NOMO-1 (cell line): ENCODE data around the gene BLOC1S1.

Source experiments
- DNase-seq, 2 experiments: peaks; one replicate each; lab custom pipeline; 2025; ENCODE audit not compliant: unreplicated experiment in 2 of 2; lab: John Stamatoyannopoulos, UW

Gene BLOC1S1

DNA sequence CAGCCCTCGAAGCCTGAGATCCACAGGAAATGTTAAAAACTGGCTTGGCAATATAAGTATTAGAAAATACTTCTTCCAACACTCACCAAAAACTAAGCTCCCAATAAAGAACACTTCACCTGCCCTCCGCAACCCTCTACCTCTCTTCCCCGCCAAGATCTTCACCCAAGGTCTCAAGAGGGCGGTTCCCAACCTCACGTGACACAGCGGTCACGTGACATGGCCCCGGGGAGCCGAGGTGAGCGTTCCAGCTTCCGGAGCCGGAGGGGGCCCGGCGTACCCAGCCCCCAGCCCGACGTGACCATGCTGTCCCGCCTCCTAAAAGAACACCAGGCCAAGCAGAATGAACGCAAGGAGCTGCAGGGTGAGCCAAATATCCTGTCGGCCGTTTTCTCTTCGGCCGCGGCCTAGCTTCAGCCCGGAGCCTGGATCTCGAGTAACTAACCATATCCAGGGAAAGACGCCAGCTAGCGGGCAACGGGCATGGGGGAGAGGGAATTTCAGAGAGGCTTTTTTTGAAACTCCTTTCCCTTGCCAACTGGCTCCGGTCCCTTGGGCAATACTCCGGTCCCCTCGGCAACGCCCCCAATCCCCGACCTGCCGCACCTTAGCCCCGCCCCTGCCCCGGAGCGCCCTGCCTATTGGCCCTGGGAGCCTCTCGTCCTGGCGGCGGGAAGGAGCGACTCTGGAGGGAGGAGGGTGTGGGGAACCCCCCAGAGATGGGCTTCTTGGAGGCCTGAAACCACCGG lies at the start of gene BLOC1S1:
BLOC1S1 (plus strand) TSS at position 214 of the 749 bp plus-strand sequence; CDS start at position 220, 6 bp downstream.
- DNase-seq = peak; percentile 78 to 92

DNA sequence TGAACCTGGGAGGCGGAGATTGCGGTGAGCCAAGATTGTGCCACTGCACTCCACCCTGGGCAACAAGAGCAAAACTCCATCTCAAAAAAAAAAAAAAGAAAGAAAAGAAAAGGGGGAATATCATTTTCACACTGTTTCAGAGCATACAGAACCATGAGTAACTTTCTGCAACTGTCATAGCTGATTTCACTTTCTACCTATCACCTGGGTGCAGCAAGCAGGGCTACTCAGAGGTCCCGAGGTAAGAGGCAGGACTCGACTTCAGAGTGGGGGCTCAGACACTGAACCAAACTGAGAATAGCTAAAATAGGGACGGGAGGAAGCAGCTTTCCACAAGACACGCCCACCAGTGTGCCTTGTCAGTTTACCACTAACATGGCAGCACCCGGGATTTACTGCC lies 49.3 kb upstream of the BLOC1S1 start:
- no peak for DNase-seq

DNA sequence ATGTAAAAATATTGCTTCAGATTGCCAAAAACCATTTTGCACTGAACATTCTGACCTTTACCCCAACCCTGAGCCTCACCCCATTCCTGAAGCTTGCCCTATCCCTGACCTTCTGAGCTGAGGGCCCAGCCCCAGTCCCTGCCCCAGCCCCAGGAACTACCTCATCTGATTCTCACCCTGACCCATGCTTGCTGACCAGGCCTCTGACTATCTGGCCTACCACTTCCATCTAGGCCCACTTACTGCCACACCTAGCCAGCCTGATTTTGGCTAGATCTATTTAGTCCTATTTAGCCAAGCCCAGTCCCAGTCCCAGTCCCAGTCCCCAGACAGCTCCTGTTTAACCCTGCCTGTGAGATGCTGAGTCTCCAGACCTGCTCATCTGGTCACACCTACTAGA lies 45.6 kb upstream of the BLOC1S1 start:
- no peak for DNase-seq

DNA sequence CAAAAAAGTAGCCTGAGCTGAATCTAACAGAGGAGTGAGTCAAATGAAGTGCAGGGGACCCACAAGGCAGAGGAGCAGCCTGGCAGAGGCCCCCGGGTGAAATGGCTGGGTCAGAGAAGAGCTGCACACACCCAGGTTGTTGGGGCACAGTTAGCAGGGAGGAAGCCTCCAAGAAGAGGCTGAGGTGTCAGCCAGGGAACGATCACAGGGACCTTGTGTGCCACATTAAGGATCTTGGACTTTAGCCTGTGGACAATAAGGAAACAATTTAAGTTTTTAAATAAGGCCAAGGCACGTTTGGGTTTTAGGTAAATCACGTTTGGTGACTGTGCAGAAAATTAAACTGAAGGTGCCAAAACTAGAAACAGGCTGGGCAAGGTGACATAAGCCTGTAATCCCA lies 44.1 kb upstream of the BLOC1S1 start:
- no peak for DNase-seq

DNA sequence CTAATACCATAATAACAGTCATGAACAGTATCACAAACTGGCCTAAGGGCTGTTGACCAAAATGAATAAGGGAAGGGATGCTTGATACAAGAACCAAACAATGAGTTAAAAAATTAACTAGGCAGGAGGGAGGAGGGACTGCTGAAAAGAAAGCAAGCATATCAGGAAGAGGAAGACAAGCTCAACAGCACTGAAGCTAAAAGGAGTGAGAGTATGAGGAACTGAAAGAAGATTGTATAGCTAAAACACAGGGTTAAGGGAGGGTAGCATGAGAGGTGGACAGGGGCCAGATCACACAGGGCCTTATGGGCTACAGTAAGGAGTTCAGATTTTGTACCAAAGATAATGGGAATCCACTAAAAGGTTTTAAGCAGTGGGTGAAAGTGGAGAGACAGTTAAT lies 42.2 kb upstream of the BLOC1S1 start:
- peak; percentile 79 to 95 for DNase-seq

DNA sequence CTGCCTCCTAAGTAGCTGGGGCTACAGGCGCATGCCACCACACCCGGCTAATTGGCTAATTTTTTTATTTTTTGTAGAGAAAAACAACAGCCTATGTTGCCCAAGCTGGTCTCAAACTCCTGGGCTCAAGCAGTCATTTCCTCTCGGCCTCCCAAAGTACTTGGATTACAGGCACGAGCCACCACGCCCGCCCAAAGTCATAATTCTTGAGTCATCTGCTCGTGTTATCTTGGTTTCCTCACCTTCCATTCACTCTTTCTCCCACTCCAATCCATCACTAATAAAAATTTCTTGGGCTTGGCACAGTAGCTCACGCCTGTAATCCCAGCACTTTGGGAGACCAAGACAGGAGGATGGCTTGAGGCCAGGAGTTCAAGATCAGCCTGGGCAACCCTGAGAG lies 40.2 kb upstream of the BLOC1S1 start:
- no peak for DNase-seq

DNA sequence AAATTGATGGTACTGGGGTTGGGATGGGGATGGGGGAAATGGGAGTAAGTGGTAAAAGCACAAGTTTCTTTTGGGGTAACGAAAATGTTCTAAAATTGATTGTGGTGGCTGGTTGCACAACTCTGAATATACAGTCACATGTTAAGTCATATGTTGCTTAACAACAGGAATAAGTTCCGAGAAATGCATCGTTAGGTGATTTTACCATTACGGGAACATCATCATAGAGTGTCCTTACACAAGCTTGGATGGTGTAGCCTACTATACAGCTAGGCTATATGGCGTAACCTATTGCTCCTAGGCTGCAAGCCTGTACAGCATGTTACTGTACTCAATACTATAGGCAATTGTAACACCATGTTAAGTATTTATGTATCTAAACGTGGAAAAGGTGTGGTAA lies 39.1 kb upstream of the BLOC1S1 start:
- peak; percentile 56 to 94 for DNase-seq

- no peak for DNase-seq
Measured at GRCh38 chr12:55679691-55680090, 36.2 kb upstream of the BLOC1S1 start.

- DNase-seq = peak; percentile 65 to 71
Measured at GRCh38 chr12:55681142-55682077, 34.4 kb upstream of the BLOC1S1 start.

DNA sequence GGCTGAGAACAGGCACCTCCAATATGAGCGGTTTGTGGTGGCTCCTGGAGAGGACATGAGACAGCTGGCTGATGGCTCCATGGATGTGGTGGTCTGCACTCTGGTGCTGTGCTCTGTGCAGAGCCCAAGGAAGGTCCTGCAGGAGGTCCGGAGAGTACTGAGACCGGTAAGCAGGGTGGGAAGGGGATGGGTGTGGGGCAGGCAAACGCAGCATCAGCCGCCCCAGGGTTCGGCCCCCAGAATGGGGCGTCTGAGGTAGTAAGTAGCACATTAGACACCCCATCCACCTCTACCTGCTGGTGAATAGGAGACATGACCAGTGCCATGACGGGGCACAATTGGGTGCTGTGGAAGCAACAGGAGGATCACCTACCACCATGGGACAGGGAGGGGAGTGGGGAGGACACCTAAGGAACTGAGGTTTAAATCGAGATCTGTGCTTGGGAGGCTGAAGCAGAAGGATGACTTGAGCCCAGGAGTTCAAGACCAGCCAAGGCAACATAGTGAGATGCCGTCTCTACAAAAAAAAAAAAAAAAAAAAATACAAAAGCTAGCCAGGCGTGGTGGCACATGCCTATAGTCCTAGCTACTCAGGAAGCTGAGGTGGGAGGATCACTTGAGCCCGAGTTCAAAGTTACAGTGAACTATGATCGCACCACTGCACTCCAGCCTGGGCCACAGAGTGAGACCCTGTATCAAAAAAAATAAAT lies 33.6 kb upstream of the BLOC1S1 start:
- DNase-seq = no peak

DNA sequence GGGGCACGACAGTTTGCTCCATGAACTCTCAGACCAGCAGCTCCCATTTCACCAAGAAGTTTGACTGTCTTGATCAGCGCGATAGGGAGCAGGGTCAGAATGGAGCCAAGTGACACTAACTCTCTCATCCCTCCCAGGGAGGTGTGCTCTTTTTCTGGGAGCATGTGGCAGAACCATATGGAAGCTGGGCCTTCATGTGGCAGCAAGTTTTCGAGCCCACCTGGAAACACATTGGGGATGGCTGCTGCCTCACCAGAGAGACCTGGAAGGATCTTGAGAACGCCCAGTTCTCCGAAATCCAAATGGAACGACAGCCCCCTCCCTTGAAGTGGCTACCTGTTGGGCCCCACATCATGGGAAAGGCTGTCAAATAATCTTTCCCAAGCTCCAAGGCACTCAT lies 32.2 kb upstream of the BLOC1S1 start:
- no peak for DNase-seq

- no peak for DNase-seq
Measured at GRCh38 chr12:55684761-55685370, 31.0 kb upstream of the BLOC1S1 start.

GRCh38 chr12:55685671-55686070 lies 30.2 kb upstream of the BLOC1S1 start:
- DNase-seq = no peak

DNA sequence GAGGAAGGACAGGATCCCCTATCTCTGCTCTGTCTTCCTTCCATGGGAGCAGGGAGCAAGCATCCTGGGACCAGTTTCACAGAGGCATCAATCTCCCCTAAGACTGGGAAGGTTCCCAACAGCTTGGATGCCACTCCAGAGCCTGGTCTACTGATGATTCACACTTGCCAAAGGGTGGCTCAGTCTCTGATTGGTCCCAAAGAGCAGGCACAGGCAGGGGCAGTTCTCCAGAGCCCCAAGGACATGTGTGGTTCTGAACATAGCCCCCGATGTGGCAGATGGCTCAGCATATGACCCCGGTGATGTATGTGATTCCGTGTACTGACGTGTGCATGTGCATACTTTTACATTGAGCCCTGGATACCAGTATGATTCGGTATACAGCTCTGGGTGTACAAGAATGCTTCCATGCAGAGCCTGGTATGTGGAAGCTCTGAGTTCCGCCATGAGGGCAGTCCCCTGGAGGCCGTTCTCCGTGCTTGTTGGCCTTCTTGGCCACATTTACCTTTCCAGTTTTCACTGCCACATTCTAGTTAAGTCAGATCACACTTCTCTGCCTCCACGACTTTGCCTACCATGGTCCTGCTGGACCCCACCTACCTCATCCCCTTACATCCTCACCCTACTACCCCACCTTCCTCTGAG lies 29.4 kb upstream of the BLOC1S1 start:
- DNase-seq = no peak

DNA sequence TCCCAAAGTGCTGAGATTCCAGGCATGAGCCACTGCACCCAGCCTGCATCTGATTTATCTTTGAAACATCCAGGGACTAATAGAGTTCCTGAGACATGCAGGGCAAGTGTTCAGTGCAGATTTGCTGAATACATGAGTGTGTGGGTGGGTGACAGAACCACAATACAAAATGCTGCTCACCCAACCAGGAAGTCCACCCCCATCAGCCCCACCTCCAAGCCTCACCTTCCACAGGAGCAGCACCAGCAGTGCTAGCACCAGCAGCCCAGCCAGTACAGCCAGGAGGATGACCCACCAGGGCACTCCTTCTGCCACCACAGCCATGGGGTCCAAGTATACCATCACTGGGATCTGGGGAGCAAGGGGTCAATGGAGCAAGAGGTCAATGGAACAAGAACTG lies 28.1 kb upstream of the BLOC1S1 start:
- no peak for DNase-seq

GRCh38 chr12:55688716-55689655 lies 26.9 kb upstream of the BLOC1S1 start:
- no peak for DNase-seq

DNA sequence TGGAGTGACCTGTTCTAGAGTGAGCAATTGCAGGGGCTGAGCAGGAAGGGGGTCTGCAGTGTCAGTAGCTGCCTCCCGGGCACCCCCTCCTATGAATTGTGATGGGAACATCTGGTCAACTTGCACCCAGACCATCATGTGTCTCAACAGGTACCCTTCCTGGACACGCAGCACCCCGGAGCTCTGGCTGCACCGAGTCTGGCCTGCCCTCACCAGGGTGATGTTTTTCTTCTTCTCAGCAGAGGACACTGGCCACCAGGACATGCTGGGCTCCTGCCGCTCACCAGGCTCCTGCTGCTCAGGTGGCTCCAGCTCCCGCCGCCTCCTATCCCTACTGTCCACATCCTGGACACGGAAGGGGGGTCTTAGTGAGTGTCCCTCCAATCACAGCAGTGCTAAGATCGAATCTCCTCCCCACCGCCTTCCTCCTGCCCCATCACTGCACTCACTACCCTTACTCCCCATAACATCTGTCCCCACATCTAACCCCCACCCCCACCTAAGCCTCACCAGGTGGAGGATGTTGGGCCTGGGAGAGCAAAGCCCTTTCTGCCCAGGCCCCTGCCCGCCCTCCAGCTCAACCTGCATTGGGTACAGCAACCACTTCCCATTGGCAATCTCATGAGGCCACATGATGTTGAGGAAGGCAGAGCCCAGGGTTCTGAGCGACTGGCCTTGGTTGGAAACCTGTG lies 23.1 kb upstream of the BLOC1S1 start:
- DNase-seq = no peak

DNA sequence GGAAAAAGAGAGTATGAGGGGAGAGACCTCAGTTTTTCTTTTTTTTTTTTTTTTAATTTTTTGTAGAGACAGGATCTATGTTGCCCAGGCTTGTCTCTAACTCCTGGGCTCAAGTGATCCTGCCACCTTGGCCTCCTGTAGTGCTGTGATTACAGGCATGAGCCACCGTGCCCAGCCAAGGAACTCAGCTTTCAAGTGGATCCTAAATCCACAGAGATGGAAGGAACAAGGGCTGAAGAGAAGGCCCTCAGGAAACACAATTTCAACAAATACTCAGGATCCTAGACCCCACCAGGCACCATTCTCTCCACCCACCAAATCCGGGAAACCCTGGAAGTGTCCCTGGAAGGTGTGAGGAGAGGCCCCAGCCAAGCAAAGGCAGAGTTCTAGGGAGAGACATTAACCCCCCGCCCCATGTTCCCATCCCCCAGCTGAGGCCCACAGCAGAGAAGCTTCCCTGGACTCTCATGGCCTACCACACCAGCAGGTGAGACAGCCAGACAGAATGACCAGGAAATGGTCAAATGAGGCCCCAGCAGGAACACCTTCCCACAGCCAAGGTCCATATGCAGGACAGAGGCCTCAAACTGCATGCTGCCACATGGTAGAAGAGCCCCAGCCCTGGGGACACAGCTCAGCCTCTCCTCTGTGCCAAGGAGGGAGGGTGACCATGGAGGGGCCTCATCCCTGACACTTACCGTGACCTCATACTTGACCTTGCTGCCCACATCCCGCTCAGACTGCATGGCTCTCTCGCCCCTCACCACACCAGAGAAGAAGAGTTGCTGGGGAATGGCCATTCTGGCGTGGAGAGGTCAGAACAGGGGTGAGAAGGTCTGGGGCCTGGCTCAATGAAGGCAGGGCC lies 22.3 kb upstream of the BLOC1S1 start:
- DNase-seq = no peak
